GM12801 (cell line): ENCODE data around the gene ANGPT4.

ENCODE experiments used
- TF ChIP-seq, protein P1 (sequence below): IDR thresholded peaks from one replicate; pipeline ENCODE4 v1.5.1; 2011; ENCODE audit warnings: control low read depth; ENCODE audit not compliant: insufficient read length; ENCODE audit errors: extremely low read depth

ANGPT4 gene

DNA sequence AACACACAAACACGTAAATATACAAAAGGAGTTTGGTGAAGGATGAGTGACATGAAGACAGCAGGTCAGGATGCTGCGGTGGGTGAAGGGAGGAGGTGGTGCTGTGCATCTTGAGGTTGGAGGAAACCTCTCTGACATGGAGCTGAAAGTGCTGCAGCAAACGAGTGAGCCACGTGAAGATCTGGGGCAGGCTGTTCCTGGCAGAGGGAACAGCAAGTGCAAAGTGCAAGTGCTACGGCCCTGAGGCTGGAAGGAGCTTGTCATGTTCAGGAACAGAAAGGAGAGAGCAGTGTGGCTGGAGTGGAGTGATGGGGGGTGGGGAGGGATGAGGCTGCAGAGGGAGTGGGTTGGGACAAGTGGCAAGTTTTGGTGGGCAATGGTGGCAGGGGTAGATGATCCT is 24.8 kb upstream of the ANGPT4 start:
- TF ChIP-seq, protein P1, sequence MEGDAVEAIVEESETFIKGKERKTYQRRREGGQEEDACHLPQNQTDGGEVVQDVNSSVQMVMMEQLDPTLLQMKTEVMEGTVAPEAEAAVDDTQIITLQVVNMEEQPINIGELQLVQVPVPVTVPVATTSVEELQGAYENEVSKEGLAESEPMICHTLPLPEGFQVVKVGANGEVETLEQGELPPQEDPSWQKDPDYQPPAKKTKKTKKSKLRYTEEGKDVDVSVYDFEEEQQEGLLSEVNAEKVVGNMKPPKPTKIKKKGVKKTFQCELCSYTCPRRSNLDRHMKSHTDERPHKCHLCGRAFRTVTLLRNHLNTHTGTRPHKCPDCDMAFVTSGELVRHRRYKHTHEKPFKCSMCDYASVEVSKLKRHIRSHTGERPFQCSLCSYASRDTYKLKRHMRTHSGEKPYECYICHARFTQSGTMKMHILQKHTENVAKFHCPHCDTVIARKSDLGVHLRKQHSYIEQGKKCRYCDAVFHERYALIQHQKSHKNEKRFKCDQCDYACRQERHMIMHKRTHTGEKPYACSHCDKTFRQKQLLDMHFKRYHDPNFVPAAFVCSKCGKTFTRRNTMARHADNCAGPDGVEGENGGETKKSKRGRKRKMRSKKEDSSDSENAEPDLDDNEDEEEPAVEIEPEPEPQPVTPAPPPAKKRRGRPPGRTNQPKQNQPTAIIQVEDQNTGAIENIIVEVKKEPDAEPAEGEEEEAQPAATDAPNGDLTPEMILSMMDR, result no peak

- TF ChIP-seq, protein P1, result no peak
These were observed 23.5 kb upstream of the ANGPT4 start for GRCh38 chr20:939606-940005.

- TF ChIP-seq, protein P1, result no peak
These were observed 18.2 kb upstream of the ANGPT4 start for GRCh38 chr20:934186-934840.

DNA sequence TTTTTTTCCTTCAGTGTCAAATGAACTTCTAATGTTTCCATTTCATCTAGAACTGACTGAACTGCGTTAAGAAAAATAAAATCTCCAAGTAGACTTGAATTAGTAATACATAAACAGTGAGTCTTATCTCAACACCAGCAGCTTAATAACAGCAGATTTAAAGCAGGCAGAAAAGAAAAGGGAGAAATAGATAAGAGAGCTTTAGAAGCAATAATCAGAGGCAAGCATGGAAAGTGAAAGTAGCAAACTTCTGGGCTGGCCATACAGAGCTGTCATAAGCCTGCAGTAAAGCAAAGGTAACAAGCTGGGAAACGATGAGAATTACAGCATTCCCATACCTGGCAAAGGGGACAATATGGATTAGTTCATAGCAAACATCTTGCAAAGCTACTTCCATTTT is 16.9 kb upstream of the ANGPT4 start:
- TF ChIP-seq, protein P1, result no peak

DNA sequence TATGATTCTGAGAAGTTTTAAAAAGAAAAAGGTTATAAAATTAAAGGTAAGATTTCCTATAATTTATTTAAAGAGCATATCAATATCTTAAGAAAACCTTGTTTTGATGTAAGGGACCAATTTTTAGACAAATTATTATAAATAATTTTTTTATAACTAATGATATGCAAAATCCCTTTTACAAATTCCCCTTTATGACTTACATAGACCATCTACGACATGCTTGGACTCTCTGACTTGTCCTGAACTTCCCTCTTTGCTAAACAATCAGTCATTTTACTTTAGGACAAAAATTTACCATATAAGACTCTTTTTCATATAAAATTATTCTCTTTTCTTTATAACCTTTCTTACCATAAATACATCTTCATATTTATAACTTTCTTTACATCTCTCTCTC is 15.3 kb upstream of the ANGPT4 start:
- TF ChIP-seq, protein P1, result no peak

DNA sequence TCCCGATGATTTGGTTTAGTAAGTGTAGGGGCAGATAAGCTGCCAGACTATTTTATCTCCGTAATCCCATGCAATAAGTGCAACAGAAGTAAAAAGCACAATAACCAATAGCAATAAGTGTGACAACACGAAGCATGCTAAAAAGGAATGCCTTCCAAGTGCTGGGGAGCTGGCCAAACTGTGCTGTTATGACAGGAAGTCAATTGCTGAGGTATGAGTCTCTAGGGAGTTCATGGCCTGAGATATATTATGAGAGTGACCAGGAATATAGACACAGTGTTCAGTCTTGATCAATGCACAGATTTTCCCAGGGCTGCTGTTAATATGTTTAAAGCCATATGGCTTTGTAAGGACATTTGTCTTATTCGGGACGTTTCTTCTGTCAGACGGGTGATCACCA is 10.5 kb upstream of the ANGPT4 start:
- TF ChIP-seq, protein P1, result no peak

GRCh38 chr20:925516-925915 is 9.4 kb upstream of the ANGPT4 start:
- TF ChIP-seq, protein P1, result no peak
